ENCODE data around the gene FBLL1. TPM values are rescaled to one million over a fixed set of nuclear protein-coding genes. Genes with fewer than 3 reads are reported as not detected.

Gene FBLL1
- polyA plus RNA-seq, 1 of the 3 experiments (the other 2 are of a cell fraction) = 4.4 TPM

DNA sequence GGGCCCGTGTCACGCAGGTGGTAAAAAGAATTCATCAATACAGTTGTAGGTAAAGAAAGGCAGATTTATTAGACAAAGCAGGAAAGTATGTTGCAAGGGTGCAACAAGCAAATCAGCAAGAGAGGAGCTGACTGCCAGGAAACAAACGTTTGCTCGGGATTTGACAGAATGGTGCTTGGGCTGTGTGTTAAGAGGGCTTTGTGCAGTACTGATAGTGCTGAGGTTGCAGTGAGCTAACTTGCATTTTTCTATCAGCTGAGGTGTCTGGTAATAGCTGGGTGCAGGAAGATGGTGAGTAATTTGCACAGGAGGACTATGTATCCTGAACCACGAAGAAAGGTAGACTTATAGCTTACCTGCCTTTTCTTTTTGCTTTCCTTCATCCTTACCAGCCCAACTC lies 46.7 kb upstream of the FBLL1 start:
- CTCF ChIA-PET = interaction anchor here (1.0 kb wide), 1 partner anchor 212 kb away, joined by 3 read pairs; no protein-coding TSS in a partner anchor

More for the DNA sequence above, 46.7 kb upstream of the FBLL1 start:
- Histone ChIP-seq H4K20me1 (ENCODE audit: insufficient read depth) (peaks cover 2% of the 10 kb centered on the region), H3K27ac (ENCODE audit: low read depth in 2 of 2, low read length in 1 of 2) (no peak overlapping the region), H3K9me3 (no peaks in the 10 kb centered on the region), H3K9me2 (no peaks in the 10 kb centered on the region), H3K36me3 (replicated peaks in 1 of 2; ENCODE audit: control insufficient read depth in 1 of 2, insufficient read depth in 2 of 2, low read length in 1 of 2) (peaks cover 0 to 2% of the 10 kb centered on the region in 2 experiments), H3K4me2 (no peak overlapping the region), H3F3A (replicated peaks; ENCODE audit: insufficient read depth) (peaks cover 3% of the 10 kb centered on the region), H3K4me1 (ENCODE audit: control insufficient read depth in 1 of 2, insufficient read depth in 2 of 2, low read depth in 1 of 2, low read length in 1 of 2) (peaks cover 0 to under 1% of the 10 kb centered on the region in 2 experiments; a peak in 2 of 4 replicates), H2AFZ (ENCODE audit: low read depth) (no peak overlapping the region), H3K4me3 (ENCODE audit: low read depth in 2 of 2, low read length in 1 of 2) (no peak overlapping the region), H3K79me2 (ENCODE audit: insufficient read depth) (peaks cover 12% of the 10 kb centered on the region), H3K27me3 (ENCODE audit: insufficient read depth) (no peaks in the 10 kb centered on the region), H3K9ac (no peak overlapping the region)
- 91% methylated on average over 5 of the region's 5 CpGs for WGBS (ENCODE audit: low lambda C conversion rate)
- POLR2A ChIA-PET = no interaction called here
- TF ChIP-seq, protein P1, sequence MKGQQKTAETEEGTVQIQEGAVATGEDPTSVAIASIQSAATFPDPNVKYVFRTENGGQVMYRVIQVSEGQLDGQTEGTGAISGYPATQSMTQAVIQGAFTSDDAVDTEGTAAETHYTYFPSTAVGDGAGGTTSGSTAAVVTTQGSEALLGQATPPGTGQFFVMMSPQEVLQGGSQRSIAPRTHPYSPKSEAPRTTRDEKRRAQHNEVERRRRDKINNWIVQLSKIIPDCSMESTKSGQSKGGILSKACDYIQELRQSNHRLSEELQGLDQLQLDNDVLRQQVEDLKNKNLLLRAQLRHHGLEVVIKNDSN (IDR thresholded peaks at IDR 0.05; ENCODE audit: borderline replicate concordance, low read depth) = no peak
- TF ChIP-seq, protein P2, sequence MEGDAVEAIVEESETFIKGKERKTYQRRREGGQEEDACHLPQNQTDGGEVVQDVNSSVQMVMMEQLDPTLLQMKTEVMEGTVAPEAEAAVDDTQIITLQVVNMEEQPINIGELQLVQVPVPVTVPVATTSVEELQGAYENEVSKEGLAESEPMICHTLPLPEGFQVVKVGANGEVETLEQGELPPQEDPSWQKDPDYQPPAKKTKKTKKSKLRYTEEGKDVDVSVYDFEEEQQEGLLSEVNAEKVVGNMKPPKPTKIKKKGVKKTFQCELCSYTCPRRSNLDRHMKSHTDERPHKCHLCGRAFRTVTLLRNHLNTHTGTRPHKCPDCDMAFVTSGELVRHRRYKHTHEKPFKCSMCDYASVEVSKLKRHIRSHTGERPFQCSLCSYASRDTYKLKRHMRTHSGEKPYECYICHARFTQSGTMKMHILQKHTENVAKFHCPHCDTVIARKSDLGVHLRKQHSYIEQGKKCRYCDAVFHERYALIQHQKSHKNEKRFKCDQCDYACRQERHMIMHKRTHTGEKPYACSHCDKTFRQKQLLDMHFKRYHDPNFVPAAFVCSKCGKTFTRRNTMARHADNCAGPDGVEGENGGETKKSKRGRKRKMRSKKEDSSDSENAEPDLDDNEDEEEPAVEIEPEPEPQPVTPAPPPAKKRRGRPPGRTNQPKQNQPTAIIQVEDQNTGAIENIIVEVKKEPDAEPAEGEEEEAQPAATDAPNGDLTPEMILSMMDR (IDR thresholded peaks at IDR 0.05) = no peak
- TF ChIP-seq, protein P3, sequence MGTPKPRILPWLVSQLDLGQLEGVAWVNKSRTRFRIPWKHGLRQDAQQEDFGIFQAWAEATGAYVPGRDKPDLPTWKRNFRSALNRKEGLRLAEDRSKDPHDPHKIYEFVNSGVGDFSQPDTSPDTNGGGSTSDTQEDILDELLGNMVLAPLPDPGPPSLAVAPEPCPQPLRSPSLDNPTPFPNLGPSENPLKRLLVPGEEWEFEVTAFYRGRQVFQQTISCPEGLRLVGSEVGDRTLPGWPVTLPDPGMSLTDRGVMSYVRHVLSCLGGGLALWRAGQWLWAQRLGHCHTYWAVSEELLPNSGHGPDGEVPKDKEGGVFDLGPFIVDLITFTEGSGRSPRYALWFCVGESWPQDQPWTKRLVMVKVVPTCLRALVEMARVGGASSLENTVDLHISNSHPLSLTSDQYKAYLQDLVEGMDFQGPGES (IDR thresholded peaks at IDR 0.05; ENCODE audit: low read depth, low read length) = no peak
- TF ChIP-seq, protein P4, sequence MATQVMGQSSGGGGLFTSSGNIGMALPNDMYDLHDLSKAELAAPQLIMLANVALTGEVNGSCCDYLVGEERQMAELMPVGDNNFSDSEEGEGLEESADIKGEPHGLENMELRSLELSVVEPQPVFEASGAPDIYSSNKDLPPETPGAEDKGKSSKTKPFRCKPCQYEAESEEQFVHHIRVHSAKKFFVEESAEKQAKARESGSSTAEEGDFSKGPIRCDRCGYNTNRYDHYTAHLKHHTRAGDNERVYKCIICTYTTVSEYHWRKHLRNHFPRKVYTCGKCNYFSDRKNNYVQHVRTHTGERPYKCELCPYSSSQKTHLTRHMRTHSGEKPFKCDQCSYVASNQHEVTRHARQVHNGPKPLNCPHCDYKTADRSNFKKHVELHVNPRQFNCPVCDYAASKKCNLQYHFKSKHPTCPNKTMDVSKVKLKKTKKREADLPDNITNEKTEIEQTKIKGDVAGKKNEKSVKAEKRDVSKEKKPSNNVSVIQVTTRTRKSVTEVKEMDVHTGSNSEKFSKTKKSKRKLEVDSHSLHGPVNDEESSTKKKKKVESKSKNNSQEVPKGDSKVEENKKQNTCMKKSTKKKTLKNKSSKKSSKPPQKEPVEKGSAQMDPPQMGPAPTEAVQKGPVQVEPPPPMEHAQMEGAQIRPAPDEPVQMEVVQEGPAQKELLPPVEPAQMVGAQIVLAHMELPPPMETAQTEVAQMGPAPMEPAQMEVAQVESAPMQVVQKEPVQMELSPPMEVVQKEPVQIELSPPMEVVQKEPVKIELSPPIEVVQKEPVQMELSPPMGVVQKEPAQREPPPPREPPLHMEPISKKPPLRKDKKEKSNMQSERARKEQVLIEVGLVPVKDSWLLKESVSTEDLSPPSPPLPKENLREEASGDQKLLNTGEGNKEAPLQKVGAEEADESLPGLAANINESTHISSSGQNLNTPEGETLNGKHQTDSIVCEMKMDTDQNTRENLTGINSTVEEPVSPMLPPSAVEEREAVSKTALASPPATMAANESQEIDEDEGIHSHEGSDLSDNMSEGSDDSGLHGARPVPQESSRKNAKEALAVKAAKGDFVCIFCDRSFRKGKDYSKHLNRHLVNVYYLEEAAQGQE (IDR thresholded peaks at IDR 0.05; ENCODE audit: low read depth, low read length) = no peak
- TF ChIP-seq RFX5 (IDR thresholded peaks at IDR 0.05; ENCODE audit: low read length) = no peak
- TF ChIP-seq MEF2A (IDR thresholded peaks at IDR 0.05; ENCODE audit: borderline replicate concordance, low read depth) = no peak
- TF ChIP-seq CHD2 (IDR thresholded peaks at IDR 0.05; ENCODE audit: low read length, partially characterized antibody) = no peak
- TF ChIP-seq, protein P5, sequence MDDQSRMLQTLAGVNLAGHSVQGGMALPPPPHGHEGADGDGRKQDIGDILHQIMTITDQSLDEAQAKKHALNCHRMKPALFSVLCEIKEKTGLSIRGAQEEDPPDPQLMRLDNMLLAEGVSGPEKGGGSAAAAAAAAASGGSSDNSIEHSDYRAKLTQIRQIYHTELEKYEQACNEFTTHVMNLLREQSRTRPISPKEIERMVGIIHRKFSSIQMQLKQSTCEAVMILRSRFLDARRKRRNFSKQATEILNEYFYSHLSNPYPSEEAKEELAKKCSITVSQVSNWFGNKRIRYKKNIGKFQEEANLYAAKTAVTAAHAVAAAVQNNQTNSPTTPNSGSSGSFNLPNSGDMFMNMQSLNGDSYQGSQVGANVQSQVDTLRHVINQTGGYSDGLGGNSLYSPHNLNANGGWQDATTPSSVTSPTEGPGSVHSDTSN (IDR thresholded peaks at IDR 0.05) = no peak
- no peak for TF ChIP-seq FOSL2 (IDR thresholded peaks at IDR 0.05; ENCODE audit: borderline replicate concordance, low read depth)
- no peak for TF ChIP-seq RCOR1 (IDR thresholded peaks at IDR 0.05; ENCODE audit: low read length)
- TF ChIP-seq, protein P6, sequence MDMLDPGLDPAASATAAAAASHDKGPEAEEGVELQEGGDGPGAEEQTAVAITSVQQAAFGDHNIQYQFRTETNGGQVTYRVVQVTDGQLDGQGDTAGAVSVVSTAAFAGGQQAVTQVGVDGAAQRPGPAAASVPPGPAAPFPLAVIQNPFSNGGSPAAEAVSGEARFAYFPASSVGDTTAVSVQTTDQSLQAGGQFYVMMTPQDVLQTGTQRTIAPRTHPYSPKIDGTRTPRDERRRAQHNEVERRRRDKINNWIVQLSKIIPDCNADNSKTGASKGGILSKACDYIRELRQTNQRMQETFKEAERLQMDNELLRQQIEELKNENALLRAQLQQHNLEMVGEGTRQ (IDR thresholded peaks at IDR 0.05; ENCODE audit: borderline replicate concordance, low read depth, low read length) = no peak
- TF ChIP-seq EP300 (IDR thresholded peaks at IDR 0.05; ENCODE audit: borderline replicate concordance in 1 of 2, low read depth in 1 of 2, low read length in 1 of 2) = no peak
- TF ChIP-seq EZH2phosphoT487 (IDR thresholded peaks at IDR 0.05; ENCODE audit: borderline replicate concordance, low read depth) = no peak
- no peak for TF ChIP-seq RXRA (IDR thresholded peaks at IDR 0.05; ENCODE audit: borderline replicate concordance, low read depth)
- TF ChIP-seq GATA2 (CRISPR knock-in tag; IDR thresholded peaks at IDR 0.05) = no peak
- no peak for TF ChIP-seq TCF12 (IDR thresholded peaks at IDR 0.05)
- no peak for TF ChIP-seq TAF1 (IDR thresholded peaks at IDR 0.05; ENCODE audit: borderline replicate concordance, low read depth, low read length)
- no peak for TF ChIP-seq GABPA (IDR thresholded peaks at IDR 0.05; ENCODE audit: low read depth)
- TF ChIP-seq SMC3 (IDR thresholded peaks at IDR 0.05; ENCODE audit: low read depth, low read length) = no peak
- TF ChIP-seq ELF1 (IDR thresholded peaks at IDR 0.05) = no peak
- no peak for DNase-seq

Data from SK-N-SH (cell line).